Left lobe of liver (tissue), 2 donors: Measurements from ENCODE around the gene KRTAP10-1. TPM values are rescaled to one million over a fixed set of nuclear protein-coding genes. Genes with fewer than 3 reads are reported as not detected.
"Not testable (repeated sequence)": the region's sequence is repeated elsewhere in the genome, so short reads cannot be mapped to it uniquely, and the experiment has no call there.

ENCODE experiments used
- ATAC-seq: fragments of 200-7000 bp; cut with Tn5 transposase; one replicate; pipeline ENCODE4 v1.9.1; 2020; ENCODE audit warnings: mild to moderate bottlenecking, moderate library complexity
- DNase-seq: peaks from one replicate; pipeline ENCODE4 v3.0.0-alpha.2; 2020; ENCODE audit warnings: low spot score
- total RNA-seq: library from RNA; stranded (reverse); gene quantifications from one replicate; pipeline ENCODE4 v1.2.1, GENCODE V29; 2021
- donor health status: DM: no; HTN: no; CAD: no; lungs with moderate emphysema.
- donor health status: DM: no; HTN: yes; CAD: no.

The KRTAP10-1 gene
- total RNA-seq, 1 donor from 2014 or later: not detected

DNA sequence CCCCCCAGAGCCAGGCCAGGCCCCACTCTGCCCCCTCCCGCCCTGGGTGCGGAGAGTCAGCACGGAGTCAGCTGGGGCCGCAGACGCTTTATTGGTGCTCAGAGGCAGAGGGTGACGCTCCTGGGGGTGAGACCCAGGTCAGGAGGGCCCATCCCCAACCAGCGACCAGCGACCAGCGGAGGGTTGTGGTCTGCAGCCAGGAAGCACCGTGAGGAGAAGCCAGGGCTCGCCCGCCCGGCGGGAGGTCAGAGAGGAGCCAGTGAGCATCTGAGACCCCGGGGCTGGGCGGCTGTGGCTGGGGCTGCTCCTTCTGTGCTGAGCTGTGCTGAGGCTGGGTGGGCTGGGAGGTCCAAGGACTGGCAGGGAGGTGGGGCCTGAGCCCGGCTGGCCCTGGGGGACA, 10.3 kb upstream of the KRTAP10-1 start:
- DNase-seq: peak; percentile 44
- not testable (repeated sequence) for ATAC-seq

DNA sequence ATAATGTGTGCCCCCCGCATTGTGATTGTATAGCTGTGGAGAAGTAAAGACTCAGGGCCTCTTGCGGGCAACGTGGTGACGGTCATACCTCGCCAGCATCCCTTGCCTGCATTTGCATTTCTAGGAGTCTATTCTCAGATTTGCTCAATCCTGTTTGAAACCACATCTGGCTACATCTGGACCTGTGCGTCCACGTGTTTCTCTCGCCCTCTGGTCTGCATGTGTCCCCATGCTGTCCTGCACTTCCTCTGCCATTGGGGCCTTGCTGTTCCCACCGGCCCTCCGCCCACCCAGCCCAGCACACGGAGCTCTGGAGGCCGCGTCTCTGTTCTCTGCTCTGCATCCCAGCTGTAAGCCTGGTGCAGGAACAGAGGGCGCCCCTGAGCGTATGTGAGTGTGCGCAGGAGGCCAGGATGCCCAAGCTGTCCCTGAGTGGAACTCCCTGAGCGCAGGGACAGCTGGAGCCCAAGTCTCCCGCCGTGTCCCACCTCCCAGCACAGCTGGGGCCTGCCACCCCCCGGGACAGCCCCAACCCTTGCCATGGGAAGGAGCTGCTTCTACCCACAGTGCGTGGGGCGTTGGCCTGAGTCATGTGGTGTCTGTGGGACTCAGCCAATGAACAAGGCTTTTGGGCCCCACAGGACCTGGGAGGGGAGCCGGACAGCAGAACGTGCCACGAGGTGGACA, 9.7 kb upstream of the KRTAP10-1 start:
- peak; percentile 31 for DNase-seq
- no peak for ATAC-seq

DNA sequence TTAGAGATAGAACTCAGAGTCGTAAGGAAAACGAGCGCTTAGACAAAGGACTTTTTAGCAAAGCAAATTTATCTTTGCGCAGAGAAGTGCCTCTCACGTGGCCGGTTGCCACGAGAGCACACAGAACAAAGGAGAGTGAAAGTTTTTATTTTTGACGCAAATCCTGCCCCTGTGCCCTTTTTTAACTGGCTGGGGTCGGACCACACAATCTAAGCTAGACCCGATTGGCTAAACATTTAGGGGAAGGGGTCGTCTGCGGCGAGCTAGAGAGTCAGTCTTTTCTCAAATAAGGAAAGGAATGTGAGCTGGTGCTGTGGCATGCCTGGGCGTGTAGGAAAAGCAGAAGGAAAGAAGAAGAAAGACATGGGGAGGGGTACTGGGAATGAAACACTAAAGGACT, 8.9 kb upstream of the KRTAP10-1 start:
- no peak for ATAC-seq
- no peak for DNase-seq

DNA sequence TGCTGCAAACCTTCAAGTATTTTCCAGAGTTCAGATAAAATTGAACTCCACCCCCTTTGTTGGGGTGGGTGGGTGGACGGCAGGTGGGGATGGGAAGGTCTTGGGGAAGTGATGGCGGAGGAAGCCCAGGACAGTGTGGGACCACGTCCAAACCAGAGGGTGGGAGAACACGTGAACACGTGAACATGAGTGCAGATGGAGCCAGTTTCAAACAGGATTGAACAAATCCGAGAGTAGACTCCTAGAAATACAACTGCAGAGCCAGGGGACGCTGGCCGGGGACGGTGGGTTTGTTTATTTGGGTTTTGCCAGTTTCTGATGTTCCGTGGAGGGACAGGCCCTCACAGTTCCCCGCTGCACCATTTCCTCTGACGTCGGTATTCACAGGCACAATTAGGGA, 8.4 kb upstream of the KRTAP10-1 start:
- ATAC-seq: no peak
- no peak for DNase-seq

DNA sequence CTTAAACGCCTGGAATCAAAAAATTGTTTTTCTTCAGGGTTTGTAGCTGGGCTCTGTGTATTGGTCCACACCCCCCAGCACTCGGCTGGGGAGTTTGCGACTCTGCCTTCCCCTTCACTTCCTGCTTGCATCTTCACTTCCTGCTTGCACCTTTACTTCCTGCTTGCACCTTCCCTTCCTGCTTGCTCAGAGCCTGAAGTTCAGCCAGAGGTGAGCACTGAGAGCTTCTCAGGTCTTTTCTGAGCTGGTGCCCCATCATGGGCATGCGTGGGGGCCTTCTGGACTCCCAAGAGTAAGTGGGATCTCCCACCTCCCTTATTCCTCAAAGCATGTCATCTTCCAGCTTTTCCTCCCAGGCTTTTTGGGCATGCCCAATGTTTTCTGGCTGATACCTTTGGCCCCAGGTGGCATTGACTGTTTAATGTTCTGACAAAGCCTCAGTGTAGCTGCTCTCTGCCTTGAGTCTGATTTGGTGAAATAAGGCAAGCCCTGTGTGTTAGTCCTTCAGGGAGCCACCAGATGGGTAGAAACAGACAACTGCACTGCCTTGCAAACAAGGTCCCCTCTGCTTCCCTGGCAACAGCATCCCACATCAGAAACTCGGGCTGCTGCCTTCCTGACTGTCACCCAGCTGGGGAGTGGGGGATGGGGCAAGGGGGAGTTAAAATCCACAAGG, 7.8 kb upstream of the KRTAP10-1 start:
- ATAC-seq (no peak), DNase-seq (no peak)

DNA sequence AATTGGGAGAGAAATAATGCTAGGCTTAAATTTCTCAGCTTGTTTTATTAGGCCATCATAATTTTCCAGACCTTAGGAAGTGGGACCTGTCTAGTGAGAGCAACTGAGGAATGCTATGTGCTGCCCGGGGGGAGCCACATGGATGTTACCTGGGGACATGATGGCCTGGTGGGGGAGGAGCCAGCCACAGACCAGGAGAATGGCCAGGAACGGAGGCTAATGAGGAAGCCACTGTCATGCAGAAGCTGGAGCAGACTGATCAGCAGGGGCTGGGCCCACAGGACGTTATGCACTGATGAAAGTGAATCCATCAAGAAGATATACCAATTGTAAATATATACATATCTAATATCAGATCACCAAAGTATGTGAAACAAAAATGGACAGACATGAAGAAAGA, 4.6 kb upstream of the KRTAP10-1 start:
- ATAC-seq (no peak), DNase-seq (no peak)

DNA sequence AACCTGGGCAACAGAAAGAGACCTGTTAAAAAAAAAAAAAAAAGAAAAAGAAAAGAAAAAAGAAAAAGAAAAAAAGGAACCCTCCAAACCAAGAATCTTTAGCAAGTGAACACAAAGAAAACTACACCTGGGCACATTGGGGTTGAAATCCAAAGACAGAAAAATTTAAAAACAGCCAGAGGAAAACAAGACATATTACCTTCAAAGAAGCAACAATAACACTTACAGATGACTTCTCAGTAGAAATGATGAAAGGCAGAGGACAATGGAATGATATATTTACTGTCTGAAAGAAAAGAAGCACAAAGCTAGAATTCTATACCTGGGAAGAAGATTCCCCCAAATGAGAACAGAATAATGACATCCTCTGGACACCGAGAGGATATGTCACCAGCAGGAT, 2.7 kb upstream of the KRTAP10-1 start:
- DNase-seq (no peak), ATAC-seq (no peak)

DNA sequence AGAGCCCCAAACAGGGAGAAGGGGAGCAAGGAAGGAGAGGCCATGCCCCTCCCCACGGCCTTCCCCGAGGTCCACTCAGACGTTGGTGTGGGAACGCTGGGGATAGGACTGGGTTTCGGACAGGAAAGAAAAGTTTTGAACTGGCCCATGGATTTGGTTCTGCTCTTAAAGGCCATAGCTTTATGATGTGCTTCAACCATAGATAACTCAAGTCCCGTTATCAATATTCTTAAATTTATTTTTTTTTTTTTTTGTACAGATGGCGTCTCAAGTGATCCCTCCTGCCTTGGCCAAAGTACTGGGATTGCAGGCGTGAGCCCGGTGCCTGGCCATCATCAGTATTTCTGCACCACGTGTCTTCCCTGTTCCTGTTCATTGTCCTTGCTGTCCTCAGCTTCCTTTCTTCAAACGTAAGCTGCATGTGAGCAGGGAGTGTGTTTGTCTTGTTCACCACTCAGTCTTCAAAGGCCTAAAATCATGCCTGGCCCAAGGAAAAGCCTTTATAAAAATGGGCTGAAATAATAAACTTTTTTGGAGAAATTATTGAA, 820 bp upstream of the KRTAP10-1 start:
- ATAC-seq: no peak
- no peak for DNase-seq

DNA sequence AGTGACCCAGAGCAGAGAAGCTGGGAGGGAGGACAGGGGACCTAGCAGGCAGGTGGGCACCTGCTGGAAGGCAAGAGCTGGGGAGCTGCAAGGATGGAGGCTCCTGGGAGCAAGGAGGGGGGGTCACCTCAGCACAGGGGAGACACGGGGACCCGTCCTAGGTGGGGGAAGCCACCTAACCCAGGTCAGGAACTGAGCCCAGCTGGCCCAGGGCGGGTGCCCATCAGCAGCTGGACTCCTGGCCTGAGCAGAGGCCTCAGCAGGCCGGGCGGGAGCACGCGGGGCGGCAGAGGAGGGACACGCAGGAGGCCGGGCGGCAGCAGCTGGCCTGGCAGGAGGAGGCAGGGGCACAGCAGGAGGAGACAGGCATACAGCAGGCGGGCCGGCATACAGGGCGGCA, 949 bp downstream of the KRTAP10-1 start:
- DNase-seq (no peak), ATAC-seq (no peak)

DNA sequence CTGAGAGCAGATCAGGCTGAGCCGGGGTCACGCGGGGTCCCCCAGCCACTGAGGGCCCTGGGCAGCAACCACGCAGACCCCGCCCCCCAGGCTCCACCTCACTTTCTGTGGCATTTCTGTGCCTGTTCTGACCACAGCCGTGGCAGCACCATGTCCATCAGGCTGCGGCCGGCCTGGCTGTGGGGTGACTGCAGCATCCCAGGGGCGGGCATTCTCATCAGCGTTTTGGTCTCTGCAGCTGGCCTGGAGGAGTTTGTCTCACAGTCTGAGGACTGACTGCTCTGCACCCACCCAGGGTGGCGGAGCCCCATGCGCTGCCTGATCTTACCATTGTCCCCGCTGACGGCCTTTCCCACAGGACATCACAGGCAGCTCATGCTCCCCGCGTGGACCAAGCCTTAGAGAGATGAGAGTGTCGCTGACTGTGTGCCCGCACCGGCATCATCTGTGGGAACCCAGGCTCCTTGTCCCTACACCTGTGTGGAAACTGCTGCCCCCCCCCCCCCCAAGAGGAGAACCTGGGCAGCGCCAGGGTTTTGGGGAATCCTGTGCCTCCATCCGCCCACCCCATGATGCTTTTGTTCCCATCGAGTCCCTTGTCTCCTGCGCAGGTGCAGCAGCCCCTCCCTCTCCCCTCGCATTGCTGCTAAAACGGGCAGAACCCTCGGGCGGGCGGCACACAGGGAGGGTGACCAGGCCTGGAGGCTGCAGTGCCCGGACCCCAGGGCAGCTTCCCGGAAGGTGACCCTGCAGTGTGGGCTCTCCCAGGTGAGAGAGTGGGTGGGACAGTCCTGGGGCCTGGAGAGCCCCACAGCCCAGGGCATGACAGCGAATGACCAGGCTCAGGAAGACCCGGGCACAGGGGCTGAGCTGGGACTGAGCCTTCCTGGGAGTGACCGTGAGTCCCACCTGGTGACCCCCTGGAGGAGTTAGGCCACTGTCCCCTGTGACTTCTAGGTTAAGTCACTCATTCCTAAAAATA, 1.8 kb downstream of the KRTAP10-1 start:
- ATAC-seq: no peak

DNA sequence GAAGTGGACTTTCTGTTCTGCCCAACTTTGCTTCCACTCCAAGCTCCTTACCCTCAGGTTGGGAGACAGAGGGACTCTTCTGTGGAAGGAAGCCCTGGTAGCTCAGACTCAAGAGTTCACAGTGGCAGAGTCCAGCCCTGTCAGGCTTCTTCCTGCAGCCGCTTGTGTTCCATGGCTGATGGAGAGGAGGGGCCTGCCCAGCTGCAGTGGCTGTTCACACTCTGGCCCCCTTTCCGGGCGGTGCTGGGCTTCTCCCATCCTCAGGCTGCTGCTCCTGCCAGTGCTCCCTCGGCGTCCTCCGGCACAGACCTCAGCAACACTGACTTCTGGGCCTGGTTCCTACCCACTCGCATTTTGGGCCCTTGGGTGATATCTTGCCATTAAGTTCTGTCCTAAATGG, 4.0 kb downstream of the KRTAP10-1 start:
- DNase-seq (no peak), ATAC-seq (no peak)

More for the DNA sequence above, 1.8 kb downstream of the KRTAP10-1 start:
- DNase-seq: no peak

DNA sequence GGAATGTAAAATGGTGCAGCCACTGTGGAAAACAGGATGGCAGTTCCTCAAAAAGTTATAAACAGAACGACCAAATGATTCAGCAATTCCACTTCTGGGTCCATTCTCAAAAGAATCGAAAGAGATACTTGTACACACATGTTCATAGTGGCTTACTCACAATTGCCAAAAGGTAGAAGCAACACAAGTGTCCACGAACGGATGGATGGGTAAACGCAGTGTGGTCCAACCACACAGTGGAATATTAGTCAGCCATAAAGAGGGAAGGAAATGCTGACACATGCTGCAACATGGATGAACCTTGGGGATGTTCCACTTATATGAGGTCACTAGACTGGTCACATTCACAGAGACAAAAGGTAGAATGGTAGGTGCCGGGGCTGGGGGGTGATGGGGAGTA, 5.3 kb downstream of the KRTAP10-1 start:
- no peak for ATAC-seq
- no peak for DNase-seq

DNA sequence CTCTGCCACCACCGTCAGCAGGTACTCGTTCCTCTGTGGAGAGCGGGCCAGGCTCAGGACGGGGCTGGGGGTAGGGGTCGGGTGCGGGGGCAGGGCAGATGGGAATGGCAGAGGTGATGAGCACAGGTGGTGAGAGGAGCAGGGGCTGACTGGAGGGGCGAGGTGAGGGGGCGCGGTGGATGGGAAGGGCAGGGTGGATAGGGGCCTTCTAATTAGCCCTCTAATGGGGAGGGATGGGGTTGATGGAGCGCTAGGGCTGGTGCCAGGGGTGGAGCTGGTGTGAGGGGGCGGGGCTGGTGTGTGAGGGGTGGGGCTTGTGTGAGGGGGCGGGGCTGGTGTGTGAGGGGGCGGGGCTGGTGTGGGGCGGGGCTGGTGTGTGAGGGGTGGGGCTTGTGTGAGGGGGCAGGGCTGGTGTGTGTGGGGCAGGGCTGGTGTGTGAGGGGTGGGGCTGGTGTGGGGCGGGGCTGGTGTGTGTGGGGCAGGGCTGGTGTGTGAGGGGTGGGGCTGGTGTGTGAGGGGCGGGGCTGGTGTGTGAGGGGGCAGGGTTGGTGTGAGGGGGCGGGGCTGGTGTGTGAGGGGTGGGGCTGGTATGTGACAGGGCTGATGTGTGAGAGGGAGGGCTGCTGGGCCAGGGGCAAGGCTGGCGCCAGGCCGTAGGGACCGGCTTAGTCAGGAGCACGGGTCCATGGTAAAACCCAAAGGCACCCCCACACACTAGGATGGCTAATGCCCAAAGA, 5.9 kb downstream of the KRTAP10-1 start:
- DNase-seq (no peak), ATAC-seq (no peak)

DNA sequence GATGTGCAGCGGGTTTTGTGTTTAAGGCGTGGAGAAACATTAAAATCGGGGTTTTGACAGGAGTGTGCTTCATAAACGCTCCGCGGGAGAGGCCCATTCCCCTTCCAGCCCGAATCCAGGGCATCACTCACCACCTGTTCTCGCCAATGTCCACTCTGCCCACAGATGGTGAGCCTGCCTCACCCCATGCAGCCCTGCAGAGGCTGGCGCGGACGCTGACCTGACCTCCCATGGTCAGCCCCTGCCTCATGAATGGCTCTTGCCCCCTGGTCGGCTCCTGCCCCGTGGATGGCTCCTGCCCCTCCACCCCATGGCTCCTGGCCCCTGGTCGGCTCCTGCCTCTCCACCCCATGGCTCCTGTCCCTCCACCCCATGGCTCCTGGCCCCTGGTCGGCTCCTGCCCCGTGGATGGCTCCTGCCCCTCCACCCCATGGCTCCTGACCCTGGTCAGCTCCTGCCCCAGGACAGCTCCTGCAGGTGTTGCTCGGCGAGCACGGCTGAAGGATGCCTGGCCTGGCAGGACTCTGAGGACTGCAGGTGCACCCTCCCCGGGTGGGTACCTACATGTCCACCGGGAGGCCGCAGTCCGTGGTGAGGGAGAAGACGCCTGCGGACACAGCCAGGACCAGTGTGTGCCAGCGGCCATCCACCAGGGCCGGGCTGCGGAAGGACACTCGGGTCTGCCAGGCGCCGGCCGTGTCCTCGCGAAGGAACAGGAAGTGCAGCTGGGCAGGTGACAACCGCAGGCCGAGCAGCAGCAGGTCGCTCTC, 6.7 kb downstream of the KRTAP10-1 start:
- ATAC-seq: no peak
- peak; percentile 40 for DNase-seq

DNA sequence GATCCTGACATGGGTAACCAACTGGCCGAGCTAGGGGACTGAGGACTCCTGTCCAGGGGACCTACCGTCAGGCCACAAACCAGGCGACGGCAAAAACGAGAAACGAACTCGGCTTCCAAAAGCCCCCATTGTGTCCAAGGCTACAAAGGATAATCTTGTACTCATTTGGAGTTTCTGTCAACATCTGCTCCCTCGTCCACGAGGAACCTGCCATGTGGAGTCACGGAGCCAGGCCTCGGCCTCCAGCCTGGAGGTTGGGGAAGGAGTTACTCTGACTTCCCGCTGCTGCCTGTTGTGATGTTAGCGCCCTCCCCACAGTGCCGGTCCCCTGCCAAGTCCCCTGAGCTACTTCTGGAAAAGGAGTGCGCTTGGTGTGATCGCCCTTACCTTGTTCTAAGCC, 7.3 kb downstream of the KRTAP10-1 start:
- DNase-seq: no peak
- no peak for ATAC-seq

DNA sequence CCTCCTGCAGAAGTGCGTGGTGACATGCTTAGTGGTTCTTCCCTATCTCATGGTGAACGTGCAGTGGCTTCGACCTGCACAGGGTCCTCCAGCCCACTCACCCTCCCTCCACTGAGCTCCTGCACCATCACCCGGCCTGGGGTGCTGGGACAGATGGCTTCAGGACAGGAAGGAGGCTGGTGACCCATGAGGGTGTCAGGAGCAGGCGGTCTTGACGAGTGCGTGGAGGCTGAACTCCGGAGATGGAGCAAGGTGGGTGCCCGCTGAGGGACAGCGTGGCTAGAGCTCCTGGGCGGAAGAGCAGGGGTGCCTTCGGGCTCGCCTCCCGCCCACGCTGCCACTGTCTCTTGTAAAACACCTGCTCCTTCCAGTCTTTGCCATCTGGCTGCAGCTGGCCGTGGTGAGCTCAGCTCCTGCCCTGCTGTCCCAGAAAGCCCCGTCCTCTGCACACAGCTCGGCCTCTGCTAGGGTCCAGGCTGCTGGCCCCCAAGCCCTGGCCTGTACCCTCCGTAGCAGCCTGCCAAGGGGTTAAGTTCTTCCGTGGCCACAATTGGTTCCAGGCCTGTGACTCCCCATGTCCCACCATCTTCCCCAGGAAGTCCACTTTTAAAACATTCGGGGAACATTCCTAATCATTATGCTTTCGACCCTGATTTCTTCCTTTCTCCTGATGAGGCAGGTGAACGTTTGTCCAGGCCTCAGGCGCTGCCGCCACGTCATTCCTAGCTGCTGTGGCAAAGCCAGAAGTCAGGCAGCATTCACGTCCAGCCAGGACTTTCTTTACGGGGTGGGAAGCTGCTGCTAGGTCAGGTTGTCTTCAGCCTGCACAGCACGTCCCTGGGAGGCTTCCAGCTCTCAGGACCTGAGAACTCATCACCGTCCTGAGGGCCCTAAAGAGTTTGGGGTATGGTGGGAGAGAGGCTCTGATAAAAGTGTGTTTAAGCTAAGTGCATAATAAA, 8.1 kb downstream of the KRTAP10-1 start:
- no peak for ATAC-seq
- DNase-seq: peak; percentile 39

DNA sequence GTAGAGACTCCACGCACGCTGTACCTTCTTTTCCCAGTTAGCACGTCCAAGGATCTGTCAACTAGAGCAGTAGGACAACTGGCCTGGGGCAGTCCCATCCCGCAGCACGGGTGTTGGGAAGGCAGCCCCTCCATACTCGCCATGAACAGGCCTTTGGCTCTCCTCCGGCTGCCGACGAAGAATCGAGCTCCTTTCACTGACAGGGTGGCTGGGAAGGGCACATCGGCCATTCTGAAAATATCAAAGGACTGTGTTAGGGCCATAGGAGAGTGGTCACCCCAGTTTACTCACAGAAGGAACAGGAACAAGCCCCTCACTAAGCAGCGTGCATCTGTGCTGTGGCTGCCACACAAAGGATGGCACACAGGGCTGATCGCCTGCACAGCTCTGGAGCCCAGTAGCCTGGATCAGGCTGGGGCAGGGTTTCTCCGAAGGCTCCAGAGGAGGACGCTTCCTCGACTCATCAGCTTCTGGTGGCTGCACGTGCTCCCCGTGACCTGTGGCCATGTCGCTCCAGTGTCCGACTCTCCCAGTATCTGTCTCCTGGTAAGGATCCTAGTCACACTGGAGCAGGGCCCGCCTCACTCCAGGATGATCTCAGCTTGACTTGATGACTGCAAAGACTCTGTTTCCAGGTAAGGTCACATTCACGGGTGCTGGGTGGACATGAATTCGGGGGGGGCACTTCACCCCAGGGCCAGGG, 8.9 kb downstream of the KRTAP10-1 start:
- no peak for DNase-seq

More for the DNA sequence above, 8.9 kb downstream of the KRTAP10-1 start:
- ATAC-seq: no peak
